ENCODE data around the gene ICAM4. TPM values are rescaled to one million over a fixed set of nuclear protein-coding genes. Genes with fewer than 3 reads are reported as not detected.
A peak's percentile ranks its signal among the peaks of the same experiment; 100 is the strongest.
"Not testable (repeated sequence)": the region's sequence is repeated elsewhere in the genome, so short reads cannot be mapped to it uniquely, and the experiment has no call there.

Gene ICAM4, protein sequence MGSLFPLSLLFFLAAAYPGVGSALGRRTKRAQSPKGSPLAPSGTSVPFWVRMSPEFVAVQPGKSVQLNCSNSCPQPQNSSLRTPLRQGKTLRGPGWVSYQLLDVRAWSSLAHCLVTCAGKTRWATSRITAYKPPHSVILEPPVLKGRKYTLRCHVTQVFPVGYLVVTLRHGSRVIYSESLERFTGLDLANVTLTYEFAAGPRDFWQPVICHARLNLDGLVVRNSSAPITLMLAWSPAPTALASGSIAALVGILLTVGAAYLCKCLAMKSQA
- total RNA-seq (3.1 TPM), polyA plus RNA-seq (3.8 TPM)
- long read RNA-seq, donor 1: 0 reads
- long read RNA-seq, donor 2, partial matches to known transcripts: 0 of 3 reads
- long read RNA-seq, donor 2, other reads (novel, unspliced or antisense): 0 of 3 reads
- long read RNA-seq, donor 3: 0 reads
- long read RNA-seq, donor 4: 0 reads
- long read RNA-seq, donor 5, partial matches to known transcripts: 0 of 4 reads
- long read RNA-seq, donor 5, other reads (novel, unspliced or antisense): 0 of 4 reads
- long read RNA-seq, donor 6: 0 reads
- long read RNA-seq, donor 7, partial matches to known transcripts: 0 of 1 reads
- long read RNA-seq, donor 7, other reads (novel, unspliced or antisense): 0 of 1 reads
- long read RNA-seq, donor 8: 0 reads
- long read RNA-seq, donor 9, partial matches to known transcripts: 0 of 1 reads
- long read RNA-seq, donor 9, other reads (novel, unspliced or antisense): 0 of 1 reads
- long read RNA-seq, donor 10, partial matches to known transcripts: 0 of 1 reads
- long read RNA-seq, donor 10, other reads (novel, unspliced or antisense): 0 of 1 reads

GRCh38 chr19:10286803-10287737, at the start of gene ICAM4:
ICAM4 (plus strand) TSS chr19:10286955; CDS start chr19:10287013, 58 bp downstream.
- peak within 1 kb of the TSS; percentile 19 to 29 for H3K4me3 ChIP-seq (ENCODE audit: low read length in 2 of 2)
- peak within 1 kb of the TSS; percentile 4 to 22 for H3K27ac ChIP-seq (ENCODE audit: low read depth in 1 of 2, low read length in 1 of 2)
- H3K9me3 ChIP-seq (ENCODE audit: control insufficient read depth in 2 of 2, insufficient read depth in 1 of 2, low read length in 1 of 2): peaks cover 0 to 39% of the 10 kb centered on the region in 2 donors
- DNase-seq (ENCODE audit: low read depth in 6 of 9, low spot score in 9 of 9): peak in 1 of 9 donors; percentile 74
- 2% methylated on average over 59 of the region's 59 CpGs for WGBS
- peaks cover 0 to 23% of the 10 kb centered on the region in 2 donors for H3K36me3 ChIP-seq (ENCODE audit: control insufficient read depth in 2 of 2, insufficient read depth in 2 of 2, low read length in 1 of 2)
- H3K4me1 ChIP-seq (ENCODE audit: control insufficient read depth in 2 of 2, insufficient read depth in 2 of 2, low read length in 2 of 2): peaks cover 33 to 69% of the 10 kb centered on the region in 2 donors
- H3K27me3 ChIP-seq (ENCODE audit: control insufficient read depth in 2 of 2, insufficient read depth in 1 of 2, low read length in 1 of 2): peaks cover 61 to 68% of the 10 kb centered on the region in 2 donors

DNA sequence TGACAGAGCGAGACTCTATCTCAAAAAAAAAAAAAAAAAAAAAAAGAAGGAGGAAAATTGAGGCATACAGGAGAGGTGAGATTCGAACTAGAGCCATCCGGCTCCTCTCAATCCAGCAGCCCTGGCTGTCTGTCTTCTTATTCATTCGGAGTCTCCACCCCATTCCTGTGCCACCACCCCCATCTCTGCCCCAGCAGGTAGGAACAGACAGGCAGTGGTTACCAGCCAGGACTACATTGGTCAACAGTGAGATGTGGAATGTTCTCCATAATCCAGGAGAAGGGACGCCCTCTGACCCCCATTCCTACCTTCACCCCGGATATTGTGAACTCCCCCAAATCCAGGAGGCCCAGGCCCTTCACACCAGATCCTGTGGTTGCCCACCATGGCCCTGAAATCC, 49.1 kb upstream of the ICAM4 start:
- WGBS: 97% methylated on average over 6 of the region's 6 CpGs
- DNase-seq (ENCODE audit: low read depth in 6 of 9, low spot score in 9 of 9): no peak

DNA sequence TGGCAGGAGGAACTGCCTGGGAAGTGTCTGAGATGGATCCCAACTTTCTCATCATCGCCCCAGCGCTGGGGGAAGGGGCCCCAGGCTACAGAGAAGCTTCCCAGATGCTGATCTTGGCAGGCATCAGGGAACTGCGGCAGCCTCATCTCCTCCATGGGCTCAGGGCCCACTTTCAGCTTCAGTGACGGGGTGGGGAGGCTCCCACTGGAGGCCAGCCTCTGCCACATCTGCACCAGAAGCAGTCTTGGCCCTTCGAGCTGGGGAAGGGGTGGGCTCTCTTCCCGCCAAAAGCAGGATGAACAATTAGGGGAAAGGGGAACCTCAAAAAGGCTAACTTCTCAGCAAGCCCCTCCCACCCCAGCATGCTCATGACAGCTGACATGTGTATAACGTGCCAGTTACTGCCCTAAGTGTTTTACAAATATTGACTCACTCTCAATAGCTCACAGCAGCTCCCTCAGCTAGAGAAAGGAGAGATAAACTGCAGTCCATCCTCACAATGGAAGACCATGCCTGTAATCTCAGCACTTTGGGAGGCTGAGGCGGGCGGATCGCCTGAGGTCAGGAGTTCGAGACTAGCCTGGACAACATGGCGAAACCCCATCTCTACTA, 48.5 kb upstream of the ICAM4 start:
- no peaks in the 10 kb centered on the region for H3K9me3 ChIP-seq (ENCODE audit: control insufficient read depth in 2 of 2, insufficient read depth in 1 of 2, low read length in 1 of 2)
- no peak for DNase-seq (ENCODE audit: low read depth in 6 of 9, low spot score in 9 of 9)
- no peaks in the 10 kb centered on the region for H3K36me3 ChIP-seq (ENCODE audit: control insufficient read depth in 2 of 2, insufficient read depth in 2 of 2, low read length in 1 of 2)
- H3K4me3 ChIP-seq (ENCODE audit: low read length in 2 of 2): no peak overlapping the region
- 93% methylated on average over 12 of the region's 12 CpGs for WGBS
- H3K27ac ChIP-seq (ENCODE audit: low read depth in 1 of 2, low read length in 1 of 2): no peak overlapping the region
- peaks cover 2 to 29% of the 10 kb centered on the region in 2 donors for H3K4me1 ChIP-seq (ENCODE audit: control insufficient read depth in 2 of 2, insufficient read depth in 2 of 2, low read length in 2 of 2)
- no peaks in the 10 kb centered on the region for H3K27me3 ChIP-seq (ENCODE audit: control insufficient read depth in 2 of 2, insufficient read depth in 1 of 2, low read length in 1 of 2)

More for the DNA sequence above, 49.1 kb upstream of the ICAM4 start:
- H3K36me3 ChIP-seq (ENCODE audit: control insufficient read depth in 2 of 2, insufficient read depth in 2 of 2, low read length in 1 of 2): no peaks in the 10 kb centered on the region
- peaks cover 2 to 26% of the 10 kb centered on the region in 2 donors for H3K4me1 ChIP-seq (ENCODE audit: control insufficient read depth in 2 of 2, insufficient read depth in 2 of 2, low read length in 2 of 2)
- no peaks in the 10 kb centered on the region for H3K9me3 ChIP-seq (ENCODE audit: control insufficient read depth in 2 of 2, insufficient read depth in 1 of 2, low read length in 1 of 2)
- H3K27me3 ChIP-seq (ENCODE audit: control insufficient read depth in 2 of 2, insufficient read depth in 1 of 2, low read length in 1 of 2): no peaks in the 10 kb centered on the region
- no peak overlapping the region for H3K4me3 ChIP-seq (ENCODE audit: low read length in 2 of 2)
- no peak overlapping the region for H3K27ac ChIP-seq (ENCODE audit: low read depth in 1 of 2, low read length in 1 of 2)

GRCh38 chr19:10241826-10242449, 44.8 kb upstream of the ICAM4 start:
- not testable (repeated sequence) for H3K4me3 ChIP-seq (ENCODE audit: low read length in 2 of 2); DNase-seq (ENCODE audit: low read depth in 6 of 9, low spot score in 9 of 9); H3K9me3 ChIP-seq (ENCODE audit: control insufficient read depth in 2 of 2, insufficient read depth in 1 of 2, low read length in 1 of 2); H3K27me3 ChIP-seq (ENCODE audit: control insufficient read depth in 2 of 2, insufficient read depth in 1 of 2, low read length in 1 of 2); H3K36me3 ChIP-seq (ENCODE audit: control insufficient read depth in 2 of 2, insufficient read depth in 2 of 2, low read length in 1 of 2); H3K27ac ChIP-seq (ENCODE audit: low read depth in 1 of 2, low read length in 1 of 2)
- H3K4me1 ChIP-seq (ENCODE audit: control insufficient read depth in 2 of 2, insufficient read depth in 2 of 2, low read length in 2 of 2): peaks cover 0 to 12% of the 10 kb centered on the region in 2 donors
- 98% methylated on average over 11 of the region's 11 CpGs for WGBS

DNA sequence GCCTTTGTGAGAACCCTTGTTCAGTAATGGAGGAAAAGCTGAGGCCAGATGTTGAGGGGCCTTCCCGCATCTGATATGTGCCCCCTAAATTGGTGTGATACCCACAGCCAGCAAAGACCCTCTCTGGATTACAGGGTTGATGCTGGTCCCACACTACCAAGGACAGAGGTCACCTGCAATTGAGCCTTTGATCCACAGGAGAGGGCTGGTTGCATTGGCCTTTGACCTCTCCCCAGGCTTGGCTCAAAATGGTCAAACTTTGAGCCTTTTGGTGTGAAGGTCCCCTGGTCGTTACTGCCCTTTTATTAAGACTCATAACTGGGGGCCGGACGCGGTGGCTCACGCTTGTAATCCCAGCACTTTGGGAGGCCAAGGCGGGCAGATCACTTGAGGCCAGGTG, 43.1 kb upstream of the ICAM4 start:
- H3K4me3 ChIP-seq (ENCODE audit: low read length in 2 of 2): no peak overlapping the region
- no peaks in the 10 kb centered on the region for H3K27me3 ChIP-seq (ENCODE audit: control insufficient read depth in 2 of 2, insufficient read depth in 1 of 2, low read length in 1 of 2)
- H3K9me3 ChIP-seq (ENCODE audit: control insufficient read depth in 2 of 2, insufficient read depth in 1 of 2, low read length in 1 of 2): no peaks in the 10 kb centered on the region
- no peaks in the 10 kb centered on the region for H3K36me3 ChIP-seq (ENCODE audit: control insufficient read depth in 2 of 2, insufficient read depth in 2 of 2, low read length in 1 of 2)
- H3K27ac ChIP-seq (ENCODE audit: low read depth in 1 of 2, low read length in 1 of 2): no peak overlapping the region
- WGBS: 98% methylated on average over 7 of the region's 7 CpGs
- H3K4me1 ChIP-seq (ENCODE audit: control insufficient read depth in 2 of 2, insufficient read depth in 2 of 2, low read length in 2 of 2): peaks cover 0 to 6% of the 10 kb centered on the region in 2 donors
- no peak for DNase-seq (ENCODE audit: low read depth in 6 of 9, low spot score in 9 of 9)

DNA sequence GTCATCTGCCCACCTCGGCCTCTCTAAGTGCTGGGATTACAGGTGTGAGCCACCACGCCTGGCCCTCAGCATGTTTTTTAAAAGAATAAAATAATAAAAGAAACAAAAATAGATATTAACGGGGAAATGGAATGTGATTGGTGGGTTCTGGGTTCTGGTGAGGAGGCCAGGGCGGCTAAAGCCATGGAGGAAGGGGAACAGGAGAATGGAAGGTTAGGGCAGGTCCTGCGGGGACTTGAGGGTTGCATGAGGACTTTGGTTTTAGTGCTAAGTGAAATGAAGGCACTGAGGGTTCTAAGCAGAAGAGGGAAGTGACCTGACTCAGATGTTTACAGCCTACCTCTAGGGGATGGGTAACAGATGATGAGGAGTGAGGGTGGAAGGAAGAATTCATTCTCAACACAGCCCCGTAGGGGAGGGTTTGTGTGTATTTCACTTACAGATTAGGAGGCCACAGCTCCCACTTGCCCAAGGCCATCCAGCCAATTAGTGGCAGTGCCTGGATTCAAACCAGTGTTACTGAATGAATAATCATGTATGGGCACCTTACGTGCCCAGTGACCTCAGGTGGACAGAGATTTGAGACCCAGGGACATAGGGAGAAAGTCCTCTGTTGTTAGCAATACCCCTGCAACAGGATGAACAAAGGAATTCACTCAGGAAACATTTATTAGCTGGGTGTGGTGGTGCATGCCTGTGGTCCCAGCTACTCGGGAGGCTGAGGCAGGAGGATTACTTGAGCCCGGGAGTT, 41.4 kb upstream of the ICAM4 start:
- Histone ChIP-seq H3K27ac (ENCODE audit: low read depth in 1 of 2, low read length in 1 of 2) (no peak overlapping the region), H3K9me3 (ENCODE audit: control insufficient read depth in 2 of 2, insufficient read depth in 1 of 2, low read length in 1 of 2) (no peaks in the 10 kb centered on the region), H3K4me3 (ENCODE audit: low read length in 2 of 2) (no peak overlapping the region), H3K27me3 (ENCODE audit: control insufficient read depth in 2 of 2, insufficient read depth in 1 of 2, low read length in 1 of 2) (no peaks in the 10 kb centered on the region), H3K4me1 (ENCODE audit: control insufficient read depth in 2 of 2, insufficient read depth in 2 of 2, low read length in 2 of 2) (peaks cover 0 to 6% of the 10 kb centered on the region in 2 donors), H3K36me3 (ENCODE audit: control insufficient read depth in 2 of 2, insufficient read depth in 2 of 2, low read length in 1 of 2) (no peaks in the 10 kb centered on the region)
- 86% methylated on average over 9 of the region's 9 CpGs for WGBS
- no peak for DNase-seq (ENCODE audit: low read depth in 6 of 9, low spot score in 9 of 9)

DNA sequence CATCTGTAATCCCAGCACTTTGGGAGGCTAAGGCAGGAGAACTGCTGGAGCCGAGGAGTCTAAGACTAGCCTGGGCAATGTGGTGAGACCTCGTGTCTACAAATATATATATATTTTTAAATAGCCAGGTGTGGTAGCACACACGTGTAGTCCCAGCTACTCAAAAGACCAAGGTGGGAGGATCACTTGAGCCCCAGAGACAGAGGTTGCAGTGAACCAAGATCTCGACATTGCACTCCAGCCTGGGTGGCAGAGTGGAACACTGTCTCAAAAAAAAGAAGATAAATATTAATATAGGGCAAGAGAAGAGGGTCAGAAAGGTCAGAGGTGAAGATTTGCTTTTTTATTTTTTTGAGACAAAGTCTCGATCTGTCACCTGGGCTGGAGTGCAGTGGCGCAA, 40.2 kb upstream of the ICAM4 start:
- Histone ChIP-seq H3K27me3 (ENCODE audit: control insufficient read depth in 2 of 2, insufficient read depth in 1 of 2, low read length in 1 of 2) (no peaks in the 10 kb centered on the region), H3K4me1 (ENCODE audit: control insufficient read depth in 2 of 2, insufficient read depth in 2 of 2, low read length in 2 of 2) (peaks cover 0 to 11% of the 10 kb centered on the region in 2 donors), H3K27ac (ENCODE audit: low read depth in 1 of 2, low read length in 1 of 2) (no peak overlapping the region), H3K4me3 (ENCODE audit: low read length in 2 of 2) (no peak overlapping the region), H3K36me3 (ENCODE audit: control insufficient read depth in 2 of 2, insufficient read depth in 2 of 2, low read length in 1 of 2) (no peaks in the 10 kb centered on the region), H3K9me3 (ENCODE audit: control insufficient read depth in 2 of 2, insufficient read depth in 1 of 2, low read length in 1 of 2) (no peaks in the 10 kb centered on the region)
- DNase-seq (ENCODE audit: low read depth in 6 of 9, low spot score in 9 of 9): no peak
- 92% methylated on average over 6 of the region's 6 CpGs for WGBS

Measured in thymus (tissue), 14 donors.